ENCODE measurements around the gene BLOC1S5.

DNA sequence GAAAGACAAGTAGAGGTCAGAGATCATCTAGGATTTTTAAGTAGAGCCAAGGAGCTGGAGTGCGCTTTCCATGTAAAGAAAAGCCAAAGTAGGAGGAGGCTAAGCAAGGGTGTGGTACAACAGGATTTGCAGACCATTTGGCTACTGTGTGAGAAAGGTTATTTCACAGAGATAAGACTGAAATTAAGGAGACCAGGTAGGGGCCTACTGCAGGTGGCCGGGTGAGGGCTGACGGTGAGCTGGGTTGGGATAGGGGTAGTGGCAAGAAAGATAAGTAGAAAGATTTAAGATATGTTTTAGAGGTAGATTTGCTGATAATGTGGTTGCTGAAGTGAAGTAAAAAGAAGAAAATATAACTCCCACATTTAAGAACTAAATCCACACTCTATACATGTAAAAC, 3.8 kb downstream of the BLOC1S5 start:
- TF ChIP-seq CTCF (IDR thresholded peaks at IDR 0.05; ENCODE audit: low read length), result no peak
- no peak for TF ChIP-seq EZH2phosphoT487 (IDR thresholded peaks at IDR 0.05; ENCODE audit: low read length)
- no peak for TF ChIP-seq EZH2 (optimal IDR thresholded peaks at IDR 0.05; ENCODE audit: low read depth, low read length)
